A549 (cell line): ENCODE results near the gene CAMTA1. TPM values are rescaled to one million over a fixed set of nuclear protein-coding genes. Genes with fewer than 3 reads are reported as not detected.

Experiments
- ATAC-seq, 2 experiments: fragments of 200-7000 bp in 1 of 2; fragments of >200 bp in 1 of 2; cut with Nextera tagmentation in 1 of 2; cut with Tn5 transposase in 1 of 2; 3 replicates each; pipeline versions ENCODE4 v1.8.0 to v1.9.1; 2018 to 2020; ENCODE audit warnings: mild to moderate bottlenecking in 1 of 2, moderate library complexity in 1 of 2
- CTCF ChIA-PET: fragments of 300-600 bp; sonication (Branson Sonifier 250); formaldehyde crosslinking; extraction: SDS; loops from one replicate; lab custom pipeline; 2021; ENCODE audit warnings: antibody characterized with exemption, inconsistent platforms; lab: Yijun Ruan, JAX
- POLR2A ChIA-PET: fragments of 350-600 bp; formaldehyde crosslinking; extraction: SDS; loops from one replicate; lab custom pipeline; 2021; ENCODE audit warnings: antibody characterized with exemption, inconsistent platforms; lab: Yijun Ruan, JAX
- DNase-seq, 2 experiments: peaks; one replicate each; pipeline versions ENCODE4 v3.0.0 to v3.0.0-alpha.2; 2011 to 2016; ENCODE audit warnings: low read depth in 1 of 2, low spot score in 1 of 2
- FAIRE-seq: peaks from 2 replicates; lab custom pipeline; 2011; peaks lifted over from hg19 to GRCh38; lab: Jason Lieb, UNC
- H3K27ac ChIP-seq, 2 experiments: fragments of >200 bp; sonication (Bioruptor Twin); formaldehyde crosslinking; 3 replicates each; pipeline ENCODE4 v1.5.1; 2016 to 2017
- H3K4me1 ChIP-seq: fragments of >200 bp; sonication (Bioruptor Twin); formaldehyde crosslinking; 3 replicates; pipeline ENCODE4 v1.6.1; 2016
- H3K4me2 ChIP-seq: fragments of >200 bp; sonication (Bioruptor Twin); formaldehyde crosslinking; 3 replicates; pipeline ENCODE4 v1.6.1; 2016
- H3K4me3 ChIP-seq: fragments of >200 bp; sonication (Bioruptor Twin); formaldehyde crosslinking; 3 replicates; pipeline ENCODE4 v1.5.1; 2016
- H3K9me3 ChIP-seq: fragments of >200 bp; sonication (Bioruptor Twin); formaldehyde crosslinking; 3 replicates; pipeline ENCODE4 v1.6.1; 2016
- BCL3 ChIP-seq: fragments of >200 bp; sonication (Bioruptor Twin); formaldehyde crosslinking; IDR thresholded peaks from 3 replicates; pipeline ENCODE4 v1.6.1; 2016
- CEBPB ChIP-seq, 2 experiments: fragments of >200 bp in 1 of 2; sonication (Bioruptor Twin) in 1 of 2; formaldehyde crosslinking in 1 of 2; IDR thresholded peaks; 2 replicates each; pipeline ENCODE4 v1.6.1; 2012 to 2016
- CHD2 ChIP-seq: fragments of 150-350 bp; IDR thresholded peaks from 2 replicates; pipeline ENCODE4 v1.6.1; 2014; ENCODE audit warnings: low read length; ENCODE audit not compliant: partially characterized antibody
- CHD4 ChIP-seq: fragments of 200-600 bp; sonication (generic); IDR thresholded peaks from 2 replicates; pipeline ENCODE4 v1.6.1; 2016; ENCODE audit warnings: antibody characterized with exemption, mild to moderate bottlenecking, borderline replicate concordance
- CTCF ChIP-seq: fragments of >200 bp; sonication (Bioruptor Twin); formaldehyde crosslinking; IDR thresholded peaks from 3 replicates; pipeline ENCODE4 v1.5.1; 2016
- E2F6 ChIP-seq: IDR thresholded peaks from 2 replicates; pipeline ENCODE4 v1.6.1; 2012; ENCODE audit warnings: low read depth, borderline replicate concordance
- EHMT2 ChIP-seq: fragments of 200-600 bp; sonication (generic); IDR thresholded peaks from 2 replicates; pipeline ENCODE4 v1.6.1; 2016; ENCODE audit warnings: antibody characterized with exemption, low read depth, mild to moderate bottlenecking, moderate library complexity
- ESRRA ChIP-seq: fragments of 150-350 bp; IDR thresholded peaks from 2 replicates; pipeline ENCODE4 v1.6.1; 2014; ENCODE audit warnings: mild to moderate bottlenecking, low read length, borderline replicate concordance
- FOXS1 ChIP-seq: fragments of 250-450 bp; sonication (Bioruptor Pico); IDR thresholded peaks from 2 replicates; pipeline ENCODE4 v1.5.0; 2020; ENCODE audit warnings: mild to moderate bottlenecking, moderate library complexity
- HDAC2 ChIP-seq: fragments of 200-600 bp; sonication (generic); IDR thresholded peaks from 2 replicates; pipeline ENCODE4 v1.6.1; 2016
- JUNB ChIP-seq: fragments of >200 bp; sonication (Bioruptor Twin); formaldehyde crosslinking; IDR thresholded peaks from 2 replicates; pipeline ENCODE4 v1.6.1; 2016
- KDM5A ChIP-seq: fragments of 200-600 bp; sonication (generic); IDR thresholded peaks from 2 replicates; pipeline ENCODE4 v1.6.1; 2016; ENCODE audit warnings: antibody characterized with exemption, mild to moderate bottlenecking
- MAFK ChIP-seq: fragments of 450-650 bp; IDR thresholded peaks from 2 replicates; pipeline ENCODE4 v1.6.1; 2014; ENCODE audit not compliant: partially characterized antibody
- MAZ ChIP-seq: fragments of 150-350 bp; IDR thresholded peaks from 2 replicates; pipeline ENCODE4 v1.6.1; 2014; ENCODE audit warnings: antibody characterized with exemption, low read depth, low read length, borderline replicate concordance
- MYC ChIP-seq: IDR thresholded peaks from 2 replicates; pipeline ENCODE4 v1.6.1; 2012; ENCODE audit warnings: mild to moderate bottlenecking, inconsistent platforms, low read length, improper control_type of control experiment, borderline replicate concordance
- NFE2L2 ChIP-seq: fragments of 150-350 bp; conservative IDR thresholded peaks from 2 replicates; pipeline ENCODE4 v1.6.1; 2014; ENCODE audit warnings: low read length
- PBX3 ChIP-seq: IDR thresholded peaks from 2 replicates; pipeline ENCODE4 v1.6.1; 2012
- POLR2A ChIP-seq: IDR thresholded peaks from 2 replicates; pipeline ENCODE4 v1.6.1; 2012; ENCODE audit warnings: mild to moderate bottlenecking, low read length
- RARB ChIP-seq: fragments of 250-450 bp; sonication (Bioruptor Pico); IDR thresholded peaks from 2 replicates; pipeline ENCODE4 v1.8.0; 2021; ENCODE audit warnings: mild to moderate bottlenecking, moderate library complexity
- SREBF2 ChIP-seq: fragments of 450-650 bp; IDR thresholded peaks from 2 replicates; pipeline ENCODE4 v1.6.1; 2014; ENCODE audit warnings: mild to moderate bottlenecking, moderate library complexity
- TFCP2L1 ChIP-seq: fragments of 250-450 bp; sonication (Bioruptor Pico); IDR thresholded peaks from 2 replicates; pipeline ENCODE4 v1.5.0; 2021; ENCODE audit warnings: mild to moderate bottlenecking
- TP53 ChIP-seq: fragments of 250-450 bp; sonication (Bioruptor Pico); IDR thresholded peaks from 2 replicates; pipeline ENCODE4 v1.5.0; 2021; ENCODE audit warnings: mild to moderate bottlenecking, moderate library complexity
- USF2 ChIP-seq: fragments of 450-650 bp; IDR thresholded peaks from 2 replicates; pipeline ENCODE4 v1.6.1; 2014; ENCODE audit warnings: antibody characterized with exemption
- ZC3H11A ChIP-seq: fragments of 450-650 bp; IDR thresholded peaks from 2 replicates; pipeline ENCODE4 v1.6.1; 2014; ENCODE audit warnings: antibody characterized with exemption, mild to moderate bottlenecking
- ZNF302 ChIP-seq: fragments of 250-450 bp; sonication (Bioruptor Pico); IDR thresholded peaks from 2 replicates; pipeline ENCODE4 v1.9.0; 2021; ENCODE audit warnings: inconsistent platforms, mild to moderate bottlenecking, moderate library complexity
- WGBS: methylation state at CpG from one replicate; pipeline ENCODE4 v1.1.6; 2017; ENCODE audit errors: missing lambda C conversion rate; 5-methylcytosine and 5-hydroxymethylcytosine counted together
- polyA plus RNA-seq, 4 experiments: library from polyadenylated mRNA; depleted of rRNA in 3 of 4; stranded (reverse); fragments of >200 nt; fragmentation: RNase III in 1 of 4; extraction: RNeasy Plus Mini Kit Qiagen cat#74134 plus additional on column Dnase treatment in 1 of 4; gene quantifications; 2 replicates in 3 of 4; 3 replicates in 1 of 4; pipeline ENCODE4 v1.2.3, GENCODE V29; 2011 to 2017

The CAMTA1 gene
- polyA plus RNA-seq, 2 of the 4 experiments (the other 2 are of a cell fraction): 58.8 to 75.0 TPM

- no peak overlapping the region for H3K4me2 ChIP-seq
- FAIRE-seq: no peak
- no peak overlapping the region for H3K27ac ChIP-seq
- CTCF ChIA-PET: no interaction called here
- TF ChIP-seq JUNB (no peak), ZNF302 (CRISPR knock-in tag) (no peak), USF2 (no peak)
- TF ChIP-seq, all 56 proteins: peak for 0
- no peak for DNase-seq
- no peak for ATAC-seq
- no peaks in the 10 kb centered on the region for H3K4me1 ChIP-seq
- no peak overlapping the region for H3K4me3 ChIP-seq
- WGBS: 75% methylated on average over 8 of the region's 8 CpGs
- no peaks in the 10 kb centered on the region for H3K9me3 ChIP-seq
- POLR2A ChIA-PET: no interaction called here
These were observed 137.1 kb downstream of the CAMTA1 start for GRCh38 chr1:6922096-6922931.

GRCh38 chr1:6923012-6923411, 137.8 kb downstream of the CAMTA1 start:
- ChIA-PET CTCF (no interaction called here), POLR2A (no interaction called here)
- no peak overlapping the region for H3K27ac ChIP-seq
- no peak overlapping the region for H3K4me2 ChIP-seq
- H3K4me1 ChIP-seq: no peaks in the 10 kb centered on the region
- ATAC-seq: no peak
- 59% methylated on average over 5 of the region's 5 CpGs for WGBS
- no peak for TF ChIP-seq HDAC2
- no peak for TF ChIP-seq ESRRA
- TF ChIP-seq TFCP2L1 (CRISPR knock-in tag): no peak
- TF ChIP-seq POLR2A: no peak
- TF ChIP-seq NFE2L2: no peak
- TF ChIP-seq CTCF: no peak
- DNase-seq: no peak
- no peak overlapping the region for H3K4me3 ChIP-seq
- no peaks in the 10 kb centered on the region for H3K9me3 ChIP-seq
- FAIRE-seq: no peak

GRCh38 chr1:6923416-6923815, 138.2 kb downstream of the CAMTA1 start:
- FAIRE-seq: no peak
- TF ChIP-seq TP53 (CRISPR knock-in tag): no peak
- TF ChIP-seq JUNB: no peak
- no peak for TF ChIP-seq MYC
- TF ChIP-seq FOXS1: no peak
- no peak for TF ChIP-seq PBX3
- no peak for TF ChIP-seq CHD2
- no peak for TF ChIP-seq KDM5A
- no peak for TF ChIP-seq RARB (CRISPR knock-in tag)
- no peak for TF ChIP-seq SREBF2
- no peak for TF ChIP-seq MAZ
- no peak for TF ChIP-seq CHD4
- TF ChIP-seq BCL3: no peak
- TF ChIP-seq MAFK: no peak
- TF ChIP-seq E2F6: no peak
- no peak for TF ChIP-seq USF2
- TF ChIP-seq EHMT2: no peak
- no peak for TF ChIP-seq NFE2L2
- no peak for TF ChIP-seq ZC3H11A
- no peak for TF ChIP-seq CEBPB (IDR thresholded peaks at IDR 0.05)
- TF ChIP-seq, all 56 proteins: peak for 0
- H3K4me2 ChIP-seq: no peak overlapping the region
- POLR2A ChIA-PET: no interaction called here
- no peaks in the 10 kb centered on the region for H3K4me1 ChIP-seq
- no peak overlapping the region for H3K4me3 ChIP-seq
- no peak overlapping the region for H3K27ac ChIP-seq
- DNase-seq (no peak), ATAC-seq (no peak)
- CTCF ChIA-PET: no interaction called here
- no peaks in the 10 kb centered on the region for H3K9me3 ChIP-seq
- WGBS: 67% methylated on average over 3 of the region's 6 CpGs
